Skeletal muscle cell (primary cell): Measurements from ENCODE around the gene NGRN.
A peak's percentile ranks its signal among the peaks of the same experiment; 100 is the strongest.
"Not testable (repeated sequence)": the region's sequence is repeated elsewhere in the genome, so short reads cannot be mapped to it uniquely, and the experiment has no call there.

Experiments used
- DNase-seq: peaks from one replicate; pipeline ENCODE4 v3.0.0-alpha.2; 2010; ENCODE audit warnings: low read depth
- H3K4me3 ChIP-seq: 2 replicates; pipeline ENCODE4 v1.5.1; 2011; ENCODE audit warnings: low read depth, mild to moderate bottlenecking, control low read depth, low read length, moderate library complexity

Gene NGRN

DNA sequence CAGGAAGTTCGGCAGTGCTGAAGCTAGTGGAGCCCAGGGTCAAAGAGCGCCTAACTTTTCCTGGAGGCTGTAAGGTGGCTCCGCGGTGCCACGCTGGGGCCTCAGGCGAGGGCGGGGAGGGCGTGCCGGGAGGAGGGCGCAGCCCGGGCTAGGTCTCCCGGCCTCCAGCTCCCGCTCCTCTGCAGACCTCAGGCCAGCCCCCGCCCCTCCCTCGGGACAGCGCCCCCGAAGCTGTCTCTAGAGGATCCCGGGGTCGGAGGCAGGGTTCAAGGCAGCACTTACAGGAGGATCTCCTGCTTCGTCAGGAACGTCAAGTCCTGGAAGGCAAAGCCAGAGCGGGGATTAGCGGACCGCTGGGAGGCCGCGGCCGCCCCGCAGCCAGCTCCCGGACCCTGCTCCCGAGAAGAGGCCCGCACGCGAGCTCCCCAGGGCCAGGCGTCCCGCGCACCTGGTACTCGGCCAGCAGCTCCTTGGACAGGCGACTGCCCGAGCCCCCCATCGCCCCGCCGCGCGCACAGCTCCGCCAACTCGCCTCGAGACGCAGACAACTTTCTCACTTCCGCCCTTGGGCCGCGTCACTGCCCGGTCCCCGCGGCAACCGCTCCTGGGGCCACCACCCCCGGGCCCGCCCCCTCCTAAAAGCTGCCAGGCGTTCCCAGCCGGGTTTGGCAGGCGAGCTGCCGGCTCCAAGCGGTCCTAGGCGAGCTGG is 31.9 kb upstream of the NGRN start, which contains the start of gene CIB1:
CIB1 (minus strand) TSS at position 555 of the 709 bp plus-strand sequence; CDS start at position 499, 56 bp downstream.
- H3K4me3 ChIP-seq: peak within 1 kb of the TSS; percentile 94

DNA sequence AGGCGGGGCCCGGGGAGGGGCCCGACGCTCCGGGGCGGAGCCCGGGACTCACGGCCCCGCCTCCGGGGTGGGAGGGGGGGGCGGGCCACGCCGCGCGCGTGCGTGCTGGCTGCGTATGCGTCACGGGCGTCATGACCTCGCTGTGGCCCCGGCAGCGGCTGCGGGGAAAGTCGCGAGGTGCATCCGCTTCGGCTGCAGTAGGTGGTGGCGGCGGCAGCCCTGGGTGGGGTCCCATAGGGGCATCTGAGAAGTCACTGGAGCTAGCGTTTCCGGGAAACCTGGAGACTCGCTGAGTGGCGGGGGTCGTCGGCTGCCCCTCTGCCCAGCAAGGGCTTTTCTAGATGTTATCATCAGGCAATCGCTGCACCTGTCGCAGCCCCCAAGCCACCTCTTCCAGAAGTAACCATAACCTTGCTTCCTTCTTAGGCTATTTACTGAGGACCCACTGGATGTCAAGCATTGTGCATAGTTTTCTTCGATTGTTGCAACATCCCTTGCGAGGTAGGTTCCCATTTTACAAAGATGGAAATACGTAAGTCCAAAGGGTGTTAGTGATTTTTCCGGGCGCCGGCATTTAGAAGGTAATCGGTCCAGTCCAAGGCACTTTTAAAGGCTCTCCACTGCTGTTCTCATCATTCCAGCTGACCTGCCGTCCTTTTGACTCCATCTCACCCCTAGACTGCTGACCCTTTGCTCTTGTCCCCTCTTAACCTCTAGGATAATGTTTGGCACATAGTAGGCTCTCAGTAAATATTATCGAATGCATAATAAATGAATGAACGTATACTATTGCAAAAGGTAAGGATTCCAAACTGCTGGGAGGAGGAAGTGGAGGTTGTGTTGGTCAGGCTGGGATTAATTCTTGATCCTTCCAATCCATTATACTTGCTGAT is 31.1 kb upstream of the NGRN start, which contains the start of gene GDPGP1:
GDPGP1 (plus strand) TSS at position 114 of the 893 bp plus-strand sequence. CDS start 6,700 bp downstream, outside the sequence.
- no peak for DNase-seq

More for the DNA sequence above, 31.9 kb upstream of the NGRN start, which contains the start of gene CIB1:
- peak; percentile 88 for DNase-seq

DNA sequence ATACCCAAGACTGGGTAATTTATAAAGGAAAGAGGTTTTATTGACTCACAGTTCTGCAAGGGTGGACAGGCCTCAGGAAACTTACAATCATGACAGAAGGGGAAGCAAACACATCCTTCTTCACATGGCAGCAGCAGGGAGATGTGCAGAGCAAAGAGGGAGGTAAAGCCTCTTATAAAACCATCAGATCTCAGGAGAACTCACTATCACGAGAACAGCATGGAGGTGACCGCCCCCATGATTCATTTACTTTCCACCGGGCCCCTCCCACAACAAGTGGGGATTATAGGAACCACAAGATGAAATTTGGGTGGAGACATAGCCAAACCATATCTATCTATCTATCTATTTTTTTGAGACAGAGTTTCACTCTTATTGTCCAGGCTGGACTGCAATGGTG is 26.1 kb upstream of the NGRN start:
- no peak for DNase-seq
- no peak overlapping the region for H3K4me3 ChIP-seq

More for the DNA sequence above, 31.1 kb upstream of the NGRN start, which contains the start of gene GDPGP1:
- H3K4me3 ChIP-seq: peak within 1 kb of the TSS; percentile 94

DNA sequence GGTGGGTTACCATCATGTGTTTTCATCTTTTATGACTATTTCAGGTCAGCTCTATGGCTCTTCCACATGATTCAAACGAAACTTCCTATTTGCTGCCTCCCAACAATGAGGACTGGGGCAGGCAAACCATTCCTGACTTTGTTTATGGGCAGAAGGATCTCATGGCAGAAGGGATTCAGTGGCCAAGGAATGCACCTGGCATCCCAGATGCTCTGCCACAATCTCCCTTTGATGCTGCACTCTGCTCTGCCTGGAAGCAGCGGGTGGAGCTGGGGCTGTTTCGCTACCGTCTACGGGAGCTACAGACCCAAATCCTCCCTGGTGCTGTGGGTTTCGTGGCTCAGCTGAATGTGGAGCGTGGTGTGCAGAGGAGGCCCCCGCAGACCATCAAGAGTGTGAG is 24.6 kb upstream of the NGRN start:
- H3K4me3 ChIP-seq: no peak overlapping the region
- DNase-seq: no peak

DNA sequence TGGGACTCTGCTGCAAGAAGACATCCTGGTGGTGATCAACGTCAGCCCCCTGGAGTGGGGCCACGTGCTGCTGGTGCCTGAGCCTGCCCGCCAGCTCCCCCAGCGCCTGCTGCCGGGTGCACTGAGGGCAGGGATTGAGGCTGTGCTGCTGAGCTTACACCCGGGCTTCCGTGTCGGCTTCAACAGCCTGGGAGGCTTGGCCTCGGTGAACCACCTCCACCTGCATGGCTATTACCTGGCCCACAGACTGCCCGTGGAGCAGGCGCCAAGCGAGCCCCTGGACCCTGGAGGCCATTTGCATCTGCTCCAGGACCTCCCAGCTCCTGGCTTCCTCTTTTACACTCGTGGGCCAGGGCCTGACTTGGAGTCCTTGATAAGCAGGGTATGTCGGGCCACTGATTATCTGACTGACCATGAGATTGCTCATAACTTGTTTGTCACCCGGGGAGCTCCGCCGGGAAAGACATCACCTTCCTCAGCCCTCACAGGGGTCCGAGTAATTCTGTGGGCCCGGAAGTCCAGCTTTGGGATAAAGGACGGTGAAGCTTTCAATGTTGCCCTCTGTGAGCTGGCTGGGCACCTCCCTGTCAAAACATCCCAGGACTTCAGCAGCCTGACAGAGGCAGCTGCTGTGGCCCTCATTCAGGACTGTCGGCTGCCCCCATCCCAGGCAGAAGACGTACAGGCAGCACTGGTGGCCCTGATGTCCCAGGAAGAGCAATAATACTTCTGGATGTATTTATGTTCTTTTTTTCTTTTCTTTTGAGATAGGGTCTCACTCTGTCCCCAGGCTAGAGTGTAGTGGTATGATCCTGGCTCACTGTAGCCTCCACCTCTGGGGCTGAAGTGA is 23.9 kb upstream of the NGRN start:
- no peak for DNase-seq

DNA sequence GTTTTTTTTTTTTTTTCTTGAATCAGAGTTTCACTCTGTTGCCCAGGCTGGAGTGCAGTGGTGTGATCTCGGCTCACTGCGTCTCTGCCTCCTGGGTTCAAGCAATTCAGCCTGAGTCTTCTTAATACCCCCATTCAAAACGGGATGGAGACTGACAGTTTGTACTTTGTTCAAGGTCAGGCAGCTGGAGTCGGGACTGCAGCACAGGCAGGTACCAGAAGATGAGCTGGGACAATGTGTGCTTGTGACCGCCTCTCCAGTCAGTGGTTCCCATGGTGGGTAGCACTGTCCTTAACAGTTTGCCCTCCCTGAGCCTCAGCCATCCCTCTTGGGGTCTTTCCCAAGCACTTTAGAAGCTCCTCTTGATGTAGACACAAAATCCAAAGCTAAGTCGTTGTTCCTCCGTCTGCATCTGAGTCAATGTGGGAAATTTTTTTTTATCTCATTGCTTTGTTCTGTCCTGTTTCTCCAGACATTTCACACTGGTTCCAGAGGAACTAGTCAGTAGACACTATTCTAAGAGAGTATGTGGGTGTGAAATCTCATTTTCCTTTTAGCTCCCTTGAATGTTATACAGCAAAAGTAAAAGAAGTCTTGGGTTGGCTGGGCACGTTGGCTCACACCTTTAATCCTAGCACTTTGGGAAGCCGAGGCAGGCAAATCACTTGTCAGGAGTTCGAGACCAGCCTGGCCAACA is 21.4 kb upstream of the NGRN start:
- H3K4me3 ChIP-seq: no peak overlapping the region
- DNase-seq: no peak

More for the DNA sequence above, 23.9 kb upstream of the NGRN start:
- no peak overlapping the region for H3K4me3 ChIP-seq

DNA sequence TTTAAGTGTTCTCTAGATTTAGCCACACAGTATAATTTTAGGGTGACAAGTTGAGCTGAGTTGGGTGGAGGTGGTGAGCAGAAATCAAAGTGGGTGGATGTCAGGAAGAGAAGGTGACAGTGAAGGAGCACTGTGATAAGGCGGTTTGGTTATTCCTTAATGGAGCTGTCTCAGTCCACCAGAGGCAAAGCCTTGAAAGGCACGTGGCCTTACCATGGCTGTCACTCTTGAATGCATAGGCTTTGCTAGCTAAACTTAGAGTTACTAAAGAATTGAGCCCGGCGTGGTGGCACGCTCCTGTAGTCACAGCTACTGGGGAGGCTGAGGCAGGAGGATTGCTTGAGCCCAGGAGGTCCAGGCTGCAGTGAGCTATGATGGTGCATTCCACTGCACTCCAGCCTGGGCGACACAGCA is 16.7 kb upstream of the NGRN start:
- no peak for DNase-seq
- peak overlapping the region; percentile 70 for H3K4me3 ChIP-seq

DNA sequence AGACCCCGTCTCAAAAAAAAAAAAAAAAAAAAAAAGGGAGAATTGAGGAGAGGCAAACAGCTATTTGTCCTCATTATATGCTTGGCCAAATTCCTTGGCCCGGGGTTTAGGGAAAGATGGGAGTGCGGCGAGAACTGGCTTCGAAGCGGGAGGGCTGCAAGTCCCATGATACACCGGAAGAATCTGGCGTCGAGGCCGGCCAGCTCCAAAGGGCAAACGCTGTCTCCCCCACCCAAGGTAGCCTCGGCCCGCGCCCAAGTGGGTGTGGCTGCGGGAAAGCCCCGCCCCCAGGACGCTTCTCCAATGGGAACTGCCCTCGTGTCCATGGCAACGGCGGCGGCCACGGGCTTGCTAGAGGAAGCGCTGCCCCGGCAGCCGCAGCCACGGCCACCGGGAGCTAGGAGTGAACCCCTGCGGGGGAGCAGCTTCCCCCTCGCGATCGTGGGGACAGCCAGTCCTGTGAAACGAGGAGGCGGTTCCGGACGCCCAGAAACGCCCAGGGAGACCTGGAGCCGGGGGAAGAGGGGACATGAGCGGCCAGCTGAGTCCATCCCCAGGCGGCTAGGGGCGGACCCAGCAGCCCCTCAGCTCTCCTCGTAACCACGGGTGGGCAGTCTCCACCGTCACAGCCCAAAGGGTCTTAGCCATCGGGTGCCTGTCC is 16.1 kb upstream of the NGRN start, which contains the start of gene TTLL13:
TTLL13 (plus strand) TSS at position 354 of the 661 bp plus-strand sequence. CDS start 1,075 bp downstream, outside the sequence.
- peak; percentile 29 for DNase-seq
- peak within 1 kb of the TSS; percentile 70 for H3K4me3 ChIP-seq

DNA sequence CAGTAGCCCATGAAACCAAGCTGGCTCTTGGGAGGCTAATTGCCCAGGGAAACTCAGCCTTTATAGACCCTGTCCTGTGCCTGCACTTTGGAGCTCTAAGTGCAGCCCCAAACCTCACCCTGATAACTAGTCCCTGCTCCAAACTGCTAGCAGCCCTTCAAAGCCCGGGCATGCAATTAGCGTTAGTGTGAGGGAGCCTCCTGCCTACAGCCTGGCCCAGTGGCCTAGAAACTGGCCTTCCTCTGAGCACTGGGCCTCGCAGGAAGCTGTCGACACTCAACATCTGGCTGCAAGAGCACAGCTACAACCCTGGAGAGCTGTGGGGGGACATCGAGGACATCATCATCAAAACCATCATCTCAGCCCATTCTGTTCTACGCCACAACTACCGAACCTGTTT is 7.7 kb upstream of the NGRN start:
- no peak overlapping the region for H3K4me3 ChIP-seq
- DNase-seq: no peak

DNA sequence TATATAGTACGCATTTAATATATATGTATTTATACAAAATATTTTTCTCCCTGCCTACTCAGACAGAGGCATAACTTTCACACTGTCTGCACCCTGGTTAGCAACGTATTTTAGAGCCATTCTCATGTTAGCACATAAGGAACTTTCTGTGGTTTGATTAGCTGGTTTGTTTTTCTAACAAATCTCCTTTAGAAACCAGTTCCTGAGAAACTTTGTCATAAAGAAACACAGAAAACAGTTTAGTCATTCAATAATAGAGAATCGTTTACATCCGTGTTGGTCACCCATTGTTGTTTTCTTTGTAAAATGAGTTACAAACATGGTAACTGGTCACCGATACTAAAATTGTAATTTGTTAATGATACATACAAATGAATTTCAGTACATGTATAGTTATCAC is 5.9 kb upstream of the NGRN start:
- H3K4me3 ChIP-seq: no peak overlapping the region
- DNase-seq: no peak

DNA sequence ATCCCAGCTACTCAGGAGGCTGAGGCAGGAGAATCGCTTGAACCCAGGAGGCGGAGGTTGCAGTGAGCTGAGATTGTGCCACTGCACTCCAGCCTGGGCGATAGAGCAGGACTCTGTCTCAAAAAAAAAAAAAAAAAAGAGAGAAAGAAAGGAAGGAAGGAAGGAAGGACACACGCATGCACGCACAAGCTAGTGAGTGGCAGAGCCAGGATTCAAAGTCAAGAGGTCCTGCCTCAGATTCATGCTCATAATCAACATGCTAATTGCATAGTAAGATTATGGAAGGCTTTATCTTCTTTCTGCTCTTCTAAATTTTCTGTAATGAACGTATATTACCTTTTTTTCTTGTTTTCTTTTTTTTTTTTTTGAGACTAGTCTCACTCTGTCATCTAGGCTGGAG is 4.7 kb upstream of the NGRN start:
- not testable (repeated sequence) for DNase-seq, H3K4me3 ChIP-seq

DNA sequence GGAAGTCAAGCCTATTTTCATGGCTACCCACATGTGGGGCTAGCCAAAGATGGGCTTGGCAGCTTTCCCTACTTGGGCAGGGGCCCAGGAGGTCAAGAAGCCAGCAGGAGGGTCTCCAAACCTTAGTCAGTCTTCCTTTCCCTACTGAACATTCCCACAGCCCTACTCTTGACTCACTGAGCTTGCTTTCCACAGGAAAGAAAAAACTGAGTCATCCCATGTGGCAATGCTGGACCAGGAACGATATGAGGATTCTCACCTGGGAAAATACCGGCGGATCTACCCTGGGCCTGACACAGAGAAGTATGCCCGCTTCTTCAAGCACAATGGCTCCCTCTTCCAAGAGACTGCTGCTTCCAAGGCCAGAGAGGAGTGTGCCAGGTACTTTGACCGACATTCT is 3.7 kb upstream of the NGRN start:
- H3K4me3 ChIP-seq: no peak overlapping the region
- DNase-seq: no peak

DNA sequence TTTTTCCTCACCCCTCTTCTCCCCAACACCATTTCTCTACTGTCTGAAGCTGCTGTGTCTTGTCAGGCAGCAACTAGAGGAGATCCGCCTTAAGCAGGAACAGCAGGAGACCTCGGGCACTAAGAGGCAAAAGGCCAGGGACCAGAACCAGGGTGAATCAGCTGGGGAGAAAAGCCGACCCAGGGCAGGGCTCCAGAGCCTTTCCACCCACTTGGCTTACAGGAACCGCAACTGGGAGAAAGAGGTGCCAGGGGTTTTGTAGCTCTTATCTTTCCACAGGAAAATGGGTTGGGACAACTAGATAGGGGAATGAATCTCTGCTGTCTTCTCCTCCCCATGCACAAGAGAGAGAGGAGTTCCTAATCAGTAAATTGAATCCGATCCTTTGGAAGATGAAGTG is 3.0 kb upstream of the NGRN start:
- H3K4me3 ChIP-seq: no peak overlapping the region
- DNase-seq: no peak

DNA sequence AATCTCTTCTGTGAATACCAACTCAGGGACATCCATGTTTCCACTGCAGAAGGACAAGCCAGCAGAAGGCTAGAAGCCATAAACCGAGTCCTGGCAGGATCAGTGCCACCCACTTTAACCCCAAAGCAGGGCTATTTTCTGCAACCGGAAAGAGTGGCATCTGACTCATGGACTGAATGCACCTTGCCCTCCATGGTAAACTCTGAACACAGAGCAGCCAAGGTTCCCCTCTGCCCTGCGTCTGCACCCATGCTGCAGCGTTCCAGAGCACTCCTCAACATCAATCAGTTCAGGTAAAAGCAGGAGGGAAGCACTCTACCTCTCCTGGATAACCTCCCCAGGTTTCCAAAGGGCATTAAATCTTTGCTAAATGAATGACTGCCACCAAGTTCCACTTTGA is 801 bp upstream of the NGRN start:
- H3K4me3 ChIP-seq: peak overlapping the region; percentile 83
- DNase-seq: no peak

DNA sequence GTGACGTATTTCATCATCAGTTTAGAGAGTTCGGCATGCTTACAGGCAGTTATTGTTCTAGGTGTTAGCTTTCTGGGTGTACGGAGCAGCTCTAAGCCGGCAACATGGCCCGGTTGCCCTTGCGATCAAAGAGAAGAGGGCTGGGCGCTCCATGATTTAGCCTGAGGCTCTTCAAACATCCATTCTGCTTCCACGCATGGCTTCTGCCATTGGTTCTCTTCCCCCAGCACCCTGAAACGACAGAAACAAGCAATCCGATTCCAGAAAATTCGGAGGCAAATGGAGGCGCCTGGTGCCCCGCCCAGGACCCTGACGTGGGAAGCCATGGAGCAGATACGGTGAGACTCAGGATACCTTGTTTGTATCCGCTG is 574 bp downstream of the NGRN start:
- peak overlapping the region; percentile 83 for H3K4me3 ChIP-seq
- DNase-seq: no peak

DNA sequence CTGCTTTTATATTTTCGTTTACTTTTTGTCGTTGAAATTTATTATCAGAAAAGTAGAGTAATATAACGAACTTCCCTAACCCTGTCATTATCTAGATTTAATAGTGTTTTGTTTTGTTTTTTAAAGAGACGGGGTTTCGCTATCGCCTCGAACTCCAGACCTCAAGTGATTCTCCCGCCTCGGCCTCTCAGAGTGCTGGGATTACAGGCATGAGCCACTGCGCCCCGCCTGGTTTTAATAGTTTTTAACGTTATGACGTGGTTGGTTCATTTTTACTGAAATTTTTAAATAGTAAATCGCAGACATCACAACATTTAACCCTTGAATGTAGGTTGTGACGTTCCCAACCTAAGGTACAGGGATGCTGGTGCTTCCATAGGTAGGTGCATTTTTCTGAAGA is 1.0 kb downstream of the NGRN start:
- peak overlapping the region; percentile 83 for H3K4me3 ChIP-seq
- no peak for DNase-seq

DNA sequence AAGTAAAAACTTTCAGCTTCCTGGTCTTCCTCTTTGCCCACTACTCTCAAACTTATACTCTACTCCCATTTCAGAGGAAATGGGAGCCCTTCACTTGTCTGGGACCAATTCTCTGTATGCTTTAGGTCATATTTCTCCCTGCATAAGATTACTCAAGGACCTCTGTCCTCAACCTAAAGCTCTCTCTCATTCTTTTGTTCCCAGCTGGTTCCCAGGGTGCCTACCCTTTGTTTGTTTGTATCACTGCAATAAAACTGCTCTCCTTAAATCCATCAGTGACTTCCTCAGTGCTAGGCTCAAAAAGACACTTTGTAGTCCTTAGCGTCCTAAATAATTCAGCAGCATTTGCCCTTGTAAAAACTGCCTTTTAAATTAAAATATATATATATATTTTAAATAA is 2.9 kb downstream of the NGRN start:
- no peak overlapping the region for H3K4me3 ChIP-seq
- DNase-seq: no peak

DNA sequence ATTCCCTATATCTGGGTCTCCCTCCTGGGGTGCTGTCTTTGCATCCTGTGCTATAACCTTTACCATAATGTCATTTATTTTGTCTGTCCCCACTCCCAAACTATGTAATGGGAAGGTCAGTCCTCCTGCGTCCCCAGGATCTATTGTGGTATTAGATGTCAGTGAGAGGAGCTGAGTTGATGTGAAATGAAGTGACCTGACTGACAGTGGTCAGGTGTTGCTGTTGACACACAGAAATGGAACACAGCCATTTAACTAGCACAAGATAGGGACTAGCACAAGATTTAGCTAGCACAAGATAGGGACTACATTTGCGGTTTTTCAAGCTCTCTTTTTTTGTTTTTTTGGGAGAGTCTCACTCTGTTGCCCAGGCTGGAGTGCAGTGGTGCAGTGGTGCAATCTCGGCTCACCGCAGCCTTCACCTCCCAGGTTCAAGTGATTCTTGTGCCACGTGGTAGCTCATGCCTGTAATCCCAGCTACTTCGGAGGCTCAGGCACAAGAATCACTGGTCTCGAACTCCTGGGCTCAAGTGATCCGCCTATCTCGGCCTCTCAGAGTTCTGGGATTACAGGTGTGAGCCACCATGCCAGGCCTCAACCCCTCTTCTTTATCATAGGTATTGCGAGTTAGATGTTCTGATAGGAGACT is 5.2 kb downstream of the NGRN start:
- DNase-seq: no peak
- no peak overlapping the region for H3K4me3 ChIP-seq
